GM21390 (cell line): ENCODE data around the gene CNOT10.
"Not testable (repeated sequence)": the region's sequence is repeated elsewhere in the genome, so short reads cannot be mapped to it uniquely, and the experiment has no call there.

Experiments used
- ATAC-seq: cut with Tn5 transposase; IDR thresholded peaks from one replicate; pipeline ENCODE4 v1.9.1; 2021; ENCODE audit not compliant: unreplicated experiment

The CNOT10 gene

DNA sequence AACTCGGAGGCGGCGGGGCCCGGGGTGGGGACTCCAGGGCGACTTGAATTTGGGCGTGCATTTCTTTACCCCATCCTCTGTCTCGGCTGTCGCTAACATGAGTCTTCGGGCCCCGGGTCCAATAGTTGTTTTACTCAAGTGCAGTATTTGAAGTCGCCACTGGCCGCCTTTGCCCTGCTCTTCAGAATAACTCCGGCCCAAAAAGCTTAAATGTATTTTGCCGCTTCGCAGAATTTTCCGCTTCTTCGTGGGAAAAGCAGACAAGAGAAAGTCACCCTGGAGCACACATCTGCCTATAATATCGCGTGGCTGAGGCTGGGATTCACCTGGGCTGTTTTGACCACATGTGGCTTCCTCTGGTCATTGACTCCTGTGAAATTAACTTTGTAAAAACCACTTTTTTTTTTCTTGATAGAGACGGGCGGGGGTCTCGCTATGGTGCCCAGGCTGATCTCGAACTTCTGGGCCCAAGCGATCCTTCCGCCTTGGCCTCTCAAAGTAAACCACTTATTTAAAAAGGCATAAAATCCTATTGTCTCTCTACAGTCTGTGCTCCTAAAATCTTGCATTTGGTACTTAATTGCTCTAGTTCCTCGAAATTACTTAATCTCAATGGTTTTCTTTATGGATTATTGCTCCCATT lies 676 bp downstream of the CNOT10 start:
- no peak for ATAC-seq

- no peak for ATAC-seq
Measured at GRCh38 chr3:32686713-32687112, 1.7 kb downstream of the CNOT10 start.

- ATAC-seq: no peak
Measured at GRCh38 chr3:32691847-32692246, 6.9 kb downstream of the CNOT10 start.

DNA sequence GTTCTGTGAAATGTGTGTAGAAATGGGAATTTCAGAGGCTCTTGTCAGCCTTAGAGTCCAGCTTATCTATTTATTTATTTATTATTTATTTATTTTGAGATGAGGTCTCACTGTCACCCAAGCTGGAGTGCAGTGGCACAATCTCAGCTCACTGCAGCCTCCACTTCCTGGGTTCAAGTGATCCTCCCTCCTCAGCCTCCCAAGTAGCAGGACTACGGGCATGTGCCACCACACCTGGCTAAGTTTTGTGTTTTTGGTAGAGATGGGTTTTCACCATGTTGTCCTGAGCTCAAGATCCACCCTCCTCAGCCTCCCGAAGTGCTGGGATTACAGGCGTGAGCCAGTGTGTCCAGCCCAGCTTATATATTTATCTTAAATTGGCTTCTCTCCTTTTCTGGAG lies 11.5 kb downstream of the CNOT10 start:
- no peak for ATAC-seq

- no peak for ATAC-seq
Measured at GRCh38 chr3:32698506-32698905, 13.5 kb downstream of the CNOT10 start.

DNA sequence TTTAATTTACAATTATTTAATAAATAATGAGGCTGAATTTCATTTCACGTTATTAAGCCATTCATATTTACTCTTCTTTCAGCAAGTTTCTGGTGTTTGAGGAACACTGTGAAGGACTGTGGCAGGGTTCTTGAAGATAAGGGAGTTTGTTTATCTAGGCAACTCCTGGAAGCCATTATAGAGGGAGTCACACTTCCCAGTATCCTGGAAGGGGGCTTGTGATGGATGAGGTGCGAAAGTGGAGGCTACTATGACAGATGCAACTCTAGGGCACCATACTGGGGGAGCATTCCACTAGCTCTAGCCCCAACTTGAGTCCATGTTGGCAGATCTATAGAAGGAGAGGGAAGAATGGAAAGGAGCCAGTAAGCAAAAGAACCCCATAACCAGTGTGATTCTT lies 14.4 kb downstream of the CNOT10 start:
- ATAC-seq: no peak

- ATAC-seq: no peak
Measured at GRCh38 chr3:32700244-32700643, 15.3 kb downstream of the CNOT10 start.

GRCh38 chr3:32703491-32703972 lies 18.5 kb downstream of the CNOT10 start:
- no peak for ATAC-seq

GRCh38 chr3:32705232-32705631 lies 20.2 kb downstream of the CNOT10 start:
- ATAC-seq: no peak

DNA sequence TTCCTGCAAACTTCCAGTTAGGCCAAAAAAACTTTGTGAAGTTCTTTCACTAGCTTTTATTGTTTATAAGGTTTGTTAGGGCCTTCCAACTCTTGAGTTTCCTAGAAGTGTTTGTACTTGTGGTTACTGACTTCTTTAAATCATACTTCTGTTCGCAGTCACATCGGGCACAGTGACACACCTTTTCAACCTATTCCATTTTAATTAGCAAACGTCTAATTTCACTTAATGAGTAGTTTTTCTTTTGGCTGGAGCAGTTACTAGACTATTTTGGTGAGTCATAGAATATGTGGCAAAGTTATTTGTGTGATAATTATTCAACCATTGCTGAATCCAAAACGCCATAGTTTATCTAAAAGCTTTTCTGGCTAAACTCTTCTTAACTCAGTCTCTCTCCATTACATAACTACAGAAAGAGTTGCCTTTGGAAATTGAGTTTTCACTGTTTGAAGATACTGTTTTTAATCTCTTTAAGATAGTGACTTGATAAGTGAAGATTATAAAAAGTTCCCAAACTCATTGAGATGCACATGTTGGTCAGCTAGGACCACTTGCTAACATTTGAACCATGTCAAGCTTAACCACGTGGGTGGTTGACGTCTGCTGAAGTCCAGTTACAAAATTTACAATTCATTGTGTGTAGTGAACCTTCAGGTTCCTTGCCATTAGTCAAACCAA lies 21.5 kb downstream of the CNOT10 start:
- no peak for ATAC-seq

DNA sequence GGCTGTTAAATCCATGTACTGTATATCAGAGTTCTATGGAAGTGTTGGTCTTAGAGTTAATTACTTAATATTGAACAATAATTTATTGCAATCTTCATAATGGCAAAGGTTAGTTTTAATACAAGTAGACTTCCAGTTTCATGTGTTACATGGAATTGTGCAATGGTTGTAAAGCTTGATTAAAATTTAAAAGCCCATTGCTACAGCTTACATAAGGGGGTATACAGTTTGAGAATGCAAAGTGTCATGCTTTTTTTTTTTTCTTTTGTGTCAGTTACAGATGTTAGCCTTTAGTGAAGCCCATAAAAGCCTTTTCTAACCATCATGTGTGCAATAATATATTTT lies 22.0 kb downstream of the CNOT10 start:
- ATAC-seq: no peak

GRCh38 chr3:32708672-32709283 lies 23.8 kb downstream of the CNOT10 start:
- no peak for ATAC-seq

DNA sequence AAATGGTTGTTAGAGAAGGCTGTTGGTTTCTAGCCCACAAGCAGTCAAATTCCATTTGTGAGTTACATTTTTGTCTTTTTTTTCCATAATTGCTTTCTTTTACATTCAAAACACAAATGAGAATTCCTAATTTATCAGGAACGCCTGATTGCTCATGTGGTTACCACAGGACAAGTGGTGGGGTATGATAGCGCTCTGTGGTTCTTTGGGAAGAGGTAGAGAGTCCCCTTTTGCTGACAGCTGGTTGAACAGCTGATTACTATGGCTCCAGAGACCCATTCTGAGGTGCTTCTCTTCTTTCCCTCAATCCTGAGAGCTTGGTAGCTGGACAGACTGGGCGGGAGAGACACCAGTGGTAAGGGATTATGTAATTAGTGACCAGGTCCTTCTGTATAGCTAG lies 24.4 kb downstream of the CNOT10 start:
- ATAC-seq: no peak

- ATAC-seq: no peak
Measured at GRCh38 chr3:32712506-32713055, 27.6 kb downstream of the CNOT10 start.

GRCh38 chr3:32713181-32713580 lies 28.2 kb downstream of the CNOT10 start:
- ATAC-seq: no peak

- ATAC-seq: no peak
Measured at GRCh38 chr3:32719335-32719734, 34.3 kb downstream of the CNOT10 start.

- no peak for ATAC-seq
Measured at GRCh38 chr3:32719931-32720330, 34.9 kb downstream of the CNOT10 start.

- ATAC-seq: no peak
Measured at GRCh38 chr3:32725721-32726120, 40.7 kb downstream of the CNOT10 start.

DNA sequence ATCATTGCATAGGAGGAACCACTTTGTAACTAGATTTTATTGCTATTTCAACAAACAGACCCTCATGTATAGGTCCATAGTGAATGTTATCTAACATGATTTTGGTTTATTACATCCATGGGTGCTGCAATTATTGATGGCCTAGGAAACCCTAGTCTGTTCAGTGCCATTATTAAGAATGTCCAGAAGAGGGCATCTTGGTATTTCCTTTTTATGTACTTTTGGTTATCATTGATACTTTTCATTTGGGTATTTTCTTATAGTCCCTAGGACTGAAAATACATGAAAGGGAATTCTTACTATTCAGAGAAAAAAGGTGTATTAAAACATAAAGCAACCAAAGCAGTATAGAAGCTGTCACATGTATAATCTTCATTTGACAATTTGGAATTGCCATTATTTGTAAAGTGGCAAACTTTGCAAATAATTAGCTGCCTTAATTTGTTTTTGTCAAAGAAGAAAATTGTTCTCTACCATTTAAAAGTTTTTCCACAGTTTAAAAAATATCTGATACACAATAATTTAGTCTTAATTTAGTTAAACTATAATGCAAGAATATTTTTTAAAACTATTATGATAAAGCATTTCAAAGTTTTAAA lies 48.7 kb downstream of the CNOT10 start:
- ATAC-seq: no peak

DNA sequence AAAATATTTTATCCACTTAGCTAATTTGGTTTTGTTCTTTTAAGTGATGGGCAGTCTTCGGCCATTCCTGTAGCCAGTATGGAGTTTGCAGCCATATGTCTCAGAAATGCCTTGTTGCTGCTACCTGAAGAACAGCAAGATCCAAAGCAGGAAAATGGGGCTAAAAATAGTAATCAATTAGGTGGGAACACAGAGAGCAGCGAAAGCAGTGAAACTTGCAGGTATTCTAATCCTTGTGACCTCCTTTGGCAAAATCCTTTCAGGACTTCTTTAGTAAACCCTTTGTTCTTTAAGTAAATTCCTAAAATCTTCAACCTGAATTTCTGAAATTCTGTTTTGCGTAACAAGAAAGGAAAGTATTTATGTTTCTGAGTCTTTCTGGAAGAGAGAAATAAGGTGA lies 49.8 kb downstream of the CNOT10 start:
- ATAC-seq: no peak

DNA sequence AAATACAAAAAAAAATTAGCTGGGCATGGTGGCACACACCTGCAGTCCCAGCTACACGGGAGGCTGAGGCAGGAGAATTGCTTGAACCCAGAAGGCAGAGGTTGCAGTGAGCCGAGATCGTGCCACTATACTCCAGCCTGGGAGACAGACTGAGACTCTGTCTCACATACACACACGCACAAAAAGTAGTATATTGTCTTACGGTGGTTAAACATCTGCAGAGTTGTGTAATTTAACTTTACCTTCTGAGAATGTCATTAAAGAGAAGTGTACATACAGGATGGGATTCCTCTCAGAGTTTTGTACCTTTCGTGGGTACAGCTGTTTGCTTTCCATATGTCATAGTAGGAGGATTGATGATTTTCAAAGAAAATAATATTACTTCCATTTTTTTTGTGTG lies 58.5 kb downstream of the CNOT10 start:
- not testable (repeated sequence) for ATAC-seq

- no peak for ATAC-seq
Measured at GRCh38 chr3:32743934-32744333, 58.9 kb downstream of the CNOT10 start.
